Measurements from ENCODE around the gene GHRHR.

- TF ChIP-seq POLR2A (IDR thresholded peaks at IDR 0.05): no peak
- TF ChIP-seq, protein P1, sequence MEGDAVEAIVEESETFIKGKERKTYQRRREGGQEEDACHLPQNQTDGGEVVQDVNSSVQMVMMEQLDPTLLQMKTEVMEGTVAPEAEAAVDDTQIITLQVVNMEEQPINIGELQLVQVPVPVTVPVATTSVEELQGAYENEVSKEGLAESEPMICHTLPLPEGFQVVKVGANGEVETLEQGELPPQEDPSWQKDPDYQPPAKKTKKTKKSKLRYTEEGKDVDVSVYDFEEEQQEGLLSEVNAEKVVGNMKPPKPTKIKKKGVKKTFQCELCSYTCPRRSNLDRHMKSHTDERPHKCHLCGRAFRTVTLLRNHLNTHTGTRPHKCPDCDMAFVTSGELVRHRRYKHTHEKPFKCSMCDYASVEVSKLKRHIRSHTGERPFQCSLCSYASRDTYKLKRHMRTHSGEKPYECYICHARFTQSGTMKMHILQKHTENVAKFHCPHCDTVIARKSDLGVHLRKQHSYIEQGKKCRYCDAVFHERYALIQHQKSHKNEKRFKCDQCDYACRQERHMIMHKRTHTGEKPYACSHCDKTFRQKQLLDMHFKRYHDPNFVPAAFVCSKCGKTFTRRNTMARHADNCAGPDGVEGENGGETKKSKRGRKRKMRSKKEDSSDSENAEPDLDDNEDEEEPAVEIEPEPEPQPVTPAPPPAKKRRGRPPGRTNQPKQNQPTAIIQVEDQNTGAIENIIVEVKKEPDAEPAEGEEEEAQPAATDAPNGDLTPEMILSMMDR (IDR thresholded peaks at IDR 0.05): no peak
Observed at GRCh38 chr7:30925117-30925516, 38.6 kb upstream of the GHRHR start.
